K562 (cell line): ENCODE measurements around the gene STX1A. TPM values are rescaled to one million over a fixed set of nuclear protein-coding genes. Genes with fewer than 3 reads are reported as not detected.

Source experiments
- CHD2 ChIP-seq: IDR thresholded peaks from 2 replicates; pipeline ENCODE4 v1.6.1; 2011; ENCODE audit warnings: low read depth, low read length
- CTBP1 ChIP-seq: fragments of 450-650 bp; IDR thresholded peaks from 2 replicates; pipeline ENCODE4 v1.6.1; 2016; ENCODE audit warnings: borderline replicate concordance
- GABPA ChIP-seq: fragments of 200-800 bp; sonication (Bioruptor generic); conservative IDR thresholded peaks from 2 replicates; pipeline ENCODE4 v1.6.1; 2016; ENCODE audit warnings: low read depth, missing genetic modification characterization, missing compliant biosample characterization
- KDM5B ChIP-seq: fragments of 200-600 bp; sonication (generic); IDR thresholded peaks from 2 replicates; pipeline ENCODE4 v1.6.1; 2012; ENCODE audit warnings: low read depth, mild to moderate bottlenecking, moderate library complexity, low read length, control low read depth, inconsistent platforms; ENCODE audit not compliant: insufficient replicate concordance
- MYC ChIP-seq, 2 experiments: fragments of 250-450 bp in 1 of 2; sonication (Bioruptor Pico) in 1 of 2; IDR thresholded peaks; 2 replicates each; pipeline versions ENCODE4 v1.5.1 to v1.6.1; 2012 to 2021; ENCODE audit warnings: low read depth in 2 of 2, borderline replicate concordance in 1 of 2, improper control_type of control experiment in 1 of 2, low read length in 1 of 2, mild to moderate bottlenecking in 1 of 2, moderate library complexity in 1 of 2
- RFX1 ChIP-seq: fragments of 450-650 bp; IDR thresholded peaks from 2 replicates; pipeline ENCODE4 v1.6.1; 2016; ENCODE audit warnings: mild to moderate bottlenecking, moderate library complexity
- SMARCA4 ChIP-seq: fragments of 450-650 bp; IDR thresholded peaks from 2 replicates; pipeline ENCODE4 v1.6.1; 2016
- SMARCC2 ChIP-seq: fragments of 450-650 bp; IDR thresholded peaks from 2 replicates; pipeline ENCODE4 v1.6.1; 2017; ENCODE audit warnings: antibody characterized with exemption, moderate library complexity, mild to moderate bottlenecking, low read depth
- SNIP1 ChIP-seq: fragments of 450-650 bp; IDR thresholded peaks from 2 replicates; pipeline ENCODE4 v1.7.1; 2017; ENCODE audit warnings: low read depth, mild to moderate bottlenecking
- SP2 ChIP-seq: IDR thresholded peaks from 2 replicates; pipeline ENCODE4 v1.6.1; 2011; ENCODE audit warnings: mild to moderate bottlenecking, low read depth, low read length, moderate library complexity; ENCODE audit not compliant: poor library complexity, severe bottlenecking; ENCODE audit errors: extremely low read depth
- SPI1 ChIP-seq: IDR thresholded peaks from 2 replicates; pipeline ENCODE4 v1.6.1; 2011; ENCODE audit warnings: low read depth, low read length, control low read depth, borderline replicate concordance
- XRCC3 ChIP-seq: fragments of 450-650 bp; IDR thresholded peaks from 2 replicates; pipeline ENCODE4 v1.6.1; 2017; ENCODE audit warnings: mild to moderate bottlenecking, moderate library complexity
- YBX1 ChIP-seq: fragments of 450-650 bp; IDR thresholded peaks from 2 replicates; pipeline ENCODE4 v1.7.1; 2016; ENCODE audit warnings: mild to moderate bottlenecking
- ZNF124 ChIP-seq: sonication (generic); formaldehyde crosslinking; IDR thresholded peaks from 2 replicates; pipeline ENCODE4 v1.8.1; 2022; ENCODE audit warnings: missing genetic modification reagents
- ZNF551 ChIP-seq: fragments of 250-450 bp; sonication (Bioruptor Pico); IDR thresholded peaks from 2 replicates; pipeline ENCODE4 v1.5.0; 2021; ENCODE audit warnings: mild to moderate bottlenecking, moderate library complexity
- ZNF586 ChIP-seq: fragments of 450-650 bp; formaldehyde crosslinking; conservative IDR thresholded peaks from 2 replicates; pipeline ENCODE4 v1.4.0; 2020; ENCODE audit warnings: mild to moderate bottlenecking, moderate library complexity
- ZNF766 ChIP-seq: fragments of 200-800 bp; sonication (Bioruptor generic); conservative IDR thresholded peaks from 2 replicates; pipeline ENCODE4 v1.6.1; 2016; ENCODE audit warnings: missing genetic modification characterization, missing compliant biosample characterization
- ZSCAN32 ChIP-seq: fragments of 450-650 bp; formaldehyde crosslinking; IDR thresholded peaks from 2 replicates; pipeline ENCODE4 v1.4.0; 2020; ENCODE audit warnings: mild to moderate bottlenecking, moderate library complexity
- polyA plus RNA-seq, 8 experiments: library from polyadenylated mRNA; depleted of rRNA in 4 of 8; stranded (reverse) in 5 of 8; unstranded in 3 of 8; fragments of >200 nt; fragmentation: Nextera tagmentation in 2 of 8; fragmentation: Illumina TruSeq in 1 of 8; extraction: Ambion mirVana in 2 of 8; extraction: Trizol in 1 of 8; gene quantifications; 2 replicates each; pipeline versions ENCODE4 v1.2.1 to v1.2.3, GENCODE V29; 2011 to 2014; ENCODE audit warnings: inconsistent platforms in 1 of 8, missing spikeins in 1 of 8
- total RNA-seq, 7 experiments: library from RNA; depleted of rRNA in 6 of 7; stranded (reverse); fragments of >200 nt in 6 of 7; fragmentation: Illumina TruSeq in 2 of 7; extraction: Trizol in 2 of 7; gene quantifications; 2 replicates each; pipeline versions ENCODE4 v1.2.1 to v1.2.3, GENCODE V29; 2011 to 2021; ENCODE audit warnings: low replicate concordance in 1 of 7
- TF ChIP-seq, protein P1 (sequence below): fragments of 450-650 bp; IDR thresholded peaks from 2 replicates; pipeline ENCODE4 v1.7.0; 2016; ENCODE audit warnings: borderline replicate concordance
- TF ChIP-seq, protein P2 (sequence below): fragments of 450-650 bp; IDR thresholded peaks from 2 replicates; pipeline ENCODE4 v1.6.1; 2014; ENCODE audit warnings: low read depth, mild to moderate bottlenecking, moderate library complexity, borderline replicate concordance
- TF ChIP-seq, protein P3 (sequence below): fragments of 450-650 bp; IDR thresholded peaks from one replicate; pipeline ENCODE4 v1.6.1; 2018; ENCODE audit warnings: mild to moderate bottlenecking, moderate library complexity; ENCODE audit not compliant: partially characterized antibody
- TF ChIP-seq, protein P4 (sequence below), 2 experiments: fragments of 250-450 bp in 1 of 2; fragments of 450-650 bp in 1 of 2; sonication (Bioruptor Pico) in 1 of 2; IDR thresholded peaks; 2 replicates each; pipeline versions ENCODE4 v1.6.1 to v1.8.0; 2016 to 2021; ENCODE audit warnings: mild to moderate bottlenecking in 2 of 2, moderate library complexity in 2 of 2, missing compliant biosample characterization in 1 of 2, missing genetic modification characterization in 1 of 2

The STX1A gene
- total and polyA plus RNA-seq, 9 of the 15 experiments (the other 6 are each of a cell fraction or from before 2014, with no cell fraction given), result 0.04 to 15.1 (median 6.3) TPM

DNA sequence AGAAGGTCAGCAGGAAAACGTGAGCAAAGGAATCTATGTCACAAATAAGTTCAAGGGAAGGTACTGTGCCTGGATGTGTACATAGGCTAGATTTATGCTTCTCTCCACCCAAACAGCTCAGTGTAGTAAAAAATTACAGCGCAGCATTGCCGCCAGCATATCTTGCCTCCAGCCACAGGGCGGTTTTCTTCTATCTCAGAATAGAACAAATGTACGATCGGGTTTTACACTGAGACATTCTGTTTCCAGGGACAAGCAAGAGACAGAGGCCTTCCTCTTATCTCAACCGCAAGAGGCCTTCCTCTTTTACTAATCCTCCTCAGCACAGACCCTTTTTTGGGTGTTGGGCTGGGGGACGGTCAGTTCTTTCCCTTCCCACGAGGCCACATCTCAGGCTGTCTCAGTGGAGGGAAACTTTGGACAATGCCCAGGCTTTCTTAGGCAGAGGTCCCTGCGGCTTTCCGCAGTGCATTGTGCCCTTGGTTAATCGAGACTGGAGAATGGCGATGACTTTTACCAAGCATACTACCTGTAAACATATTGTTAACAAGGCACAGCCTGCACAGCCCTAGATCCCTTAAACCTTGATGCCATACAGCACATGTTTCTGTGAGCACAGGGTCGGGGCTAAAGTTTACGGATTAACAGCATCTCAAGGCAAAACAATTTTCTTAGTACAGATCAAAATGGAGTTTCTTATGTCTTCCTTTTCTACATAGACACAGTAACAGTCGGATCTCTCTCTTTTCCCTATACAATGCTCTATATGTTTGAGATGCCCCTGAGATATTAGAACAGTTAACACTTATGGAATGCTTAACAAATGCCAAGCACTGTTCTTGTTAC is 30.7 kb upstream of the STX1A start (continued):
- TF ChIP-seq, protein P1, sequence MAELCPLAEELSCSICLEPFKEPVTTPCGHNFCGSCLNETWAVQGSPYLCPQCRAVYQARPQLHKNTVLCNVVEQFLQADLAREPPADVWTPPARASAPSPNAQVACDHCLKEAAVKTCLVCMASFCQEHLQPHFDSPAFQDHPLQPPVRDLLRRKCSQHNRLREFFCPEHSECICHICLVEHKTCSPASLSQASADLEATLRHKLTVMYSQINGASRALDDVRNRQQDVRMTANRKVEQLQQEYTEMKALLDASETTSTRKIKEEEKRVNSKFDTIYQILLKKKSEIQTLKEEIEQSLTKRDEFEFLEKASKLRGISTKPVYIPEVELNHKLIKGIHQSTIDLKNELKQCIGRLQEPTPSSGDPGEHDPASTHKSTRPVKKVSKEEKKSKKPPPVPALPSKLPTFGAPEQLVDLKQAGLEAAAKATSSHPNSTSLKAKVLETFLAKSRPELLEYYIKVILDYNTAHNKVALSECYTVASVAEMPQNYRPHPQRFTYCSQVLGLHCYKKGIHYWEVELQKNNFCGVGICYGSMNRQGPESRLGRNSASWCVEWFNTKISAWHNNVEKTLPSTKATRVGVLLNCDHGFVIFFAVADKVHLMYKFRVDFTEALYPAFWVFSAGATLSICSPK, result no peak
- TF ChIP-seq SMARCA4 (peak; percentile 66), SP2 (no peak), SPI1 (peak; percentile 96), YBX1 (no peak), SNIP1 (no peak), ZNF124 (no peak), GABPA (tag) (no peak), CTBP1 (no peak), ZNF551 (CRISPR knock-in tag) (no peak), ZNF766 (CRISPR knock-in tag) (no peak; the same call in 1 of the 2 replicates), MYC (IDR thresholded peaks at IDR 0.05; ENCODE audit: low read depth, low read length) (no peak), MYC (CRISPR knock-in tag; IDR thresholded peaks at IDR 0.05; ENCODE audit: borderline replicate concordance, low read depth) (no peak), CHD2 (no peak), KDM5B (no peak), ZSCAN32 (CRISPR knock-in tag) (no peak), SMARCC2 (peak; percentile 44; the same call in 1 of the 2 replicates), XRCC3 (no peak), ZNF586 (no peak), RFX1 (no peak)
- TF ChIP-seq, protein P2, sequence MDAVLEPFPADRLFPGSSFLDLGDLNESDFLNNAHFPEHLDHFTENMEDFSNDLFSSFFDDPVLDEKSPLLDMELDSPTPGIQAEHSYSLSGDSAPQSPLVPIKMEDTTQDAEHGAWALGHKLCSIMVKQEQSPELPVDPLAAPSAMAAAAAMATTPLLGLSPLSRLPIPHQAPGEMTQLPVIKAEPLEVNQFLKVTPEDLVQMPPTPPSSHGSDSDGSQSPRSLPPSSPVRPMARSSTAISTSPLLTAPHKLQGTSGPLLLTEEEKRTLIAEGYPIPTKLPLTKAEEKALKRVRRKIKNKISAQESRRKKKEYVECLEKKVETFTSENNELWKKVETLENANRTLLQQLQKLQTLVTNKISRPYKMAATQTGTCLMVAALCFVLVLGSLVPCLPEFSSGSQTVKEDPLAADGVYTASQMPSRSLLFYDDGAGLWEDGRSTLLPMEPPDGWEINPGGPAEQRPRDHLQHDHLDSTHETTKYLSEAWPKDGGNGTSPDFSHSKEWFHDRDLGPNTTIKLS, result 0 out of 2 replicates have a peak, but pooled peaks have one; percentile 7
- TF ChIP-seq, protein P3, sequence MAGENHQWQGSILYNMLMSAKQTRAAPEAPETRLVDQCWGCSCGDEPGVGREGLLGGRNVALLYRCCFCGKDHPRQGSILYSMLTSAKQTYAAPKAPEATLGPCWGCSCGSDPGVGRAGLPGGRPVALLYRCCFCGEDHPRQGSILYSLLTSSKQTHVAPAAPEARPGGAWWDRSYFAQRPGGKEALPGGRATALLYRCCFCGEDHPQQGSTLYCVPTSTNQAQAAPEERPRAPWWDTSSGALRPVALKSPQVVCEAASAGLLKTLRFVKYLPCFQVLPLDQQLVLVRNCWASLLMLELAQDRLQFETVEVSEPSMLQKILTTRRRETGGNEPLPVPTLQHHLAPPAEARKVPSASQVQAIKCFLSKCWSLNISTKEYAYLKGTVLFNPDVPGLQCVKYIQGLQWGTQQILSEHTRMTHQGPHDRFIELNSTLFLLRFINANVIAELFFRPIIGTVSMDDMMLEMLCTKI, result no peak
- TF ChIP-seq, protein P4, sequence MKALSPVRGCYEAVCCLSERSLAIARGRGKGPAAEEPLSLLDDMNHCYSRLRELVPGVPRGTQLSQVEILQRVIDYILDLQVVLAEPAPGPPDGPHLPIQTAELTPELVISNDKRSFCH (CRISPR knock-in tag; IDR thresholded peaks at IDR 0.05), result no peak
- TF ChIP-seq, protein P4 (tag; IDR thresholded peaks at IDR 0.05), result peak; percentile 56
